Natural killer cell (primary cell): ENCODE measurements around the gene GNLY. TPM values are rescaled to one million over a fixed set of nuclear protein-coding genes. Genes with fewer than 3 reads are reported as not detected.

Experiments
- ATAC-seq, 3 donors: fragments of 150-1000 bp in 2 of 3; fragments of 200-7000 bp in 1 of 3; cut with Tn5 transposase; 1 replicate in 1 of 3; 2 replicates in 2 of 3; pipeline ENCODE4 v1.10.0; 2021; ENCODE audit warnings: mild to moderate bottlenecking in 2 of 3, moderate library complexity in 2 of 3
- DNase-seq, 2 donors: peaks; one replicate each; pipeline versions ENCODE4 v3.0.0 to v3.0.0-alpha.2; 2013 to 2021; ENCODE audit warnings: mixed read lengths in 1 of 2
- H3K27ac ChIP-seq: one replicate; pipeline ENCODE4 v1.5.1; 2013; ENCODE audit warnings: mild to moderate bottlenecking, low read length
- H3K27me3 ChIP-seq: one replicate; pipeline ENCODE4 v1.6.1; 2013; ENCODE audit warnings: low read length; ENCODE audit not compliant: control insufficient read depth, insufficient read depth
- H3K36me3 ChIP-seq: one replicate; pipeline ENCODE4 v1.6.1; 2013; ENCODE audit warnings: low read length; ENCODE audit not compliant: control insufficient read depth, insufficient read depth
- H3K4me1 ChIP-seq: one replicate; pipeline ENCODE4 v1.6.1; 2013; ENCODE audit warnings: low read length; ENCODE audit not compliant: control insufficient read depth, insufficient read depth
- H3K4me3 ChIP-seq: one replicate; pipeline ENCODE4 v1.5.1; 2013; ENCODE audit warnings: low read length
- H3K9me3 ChIP-seq: one replicate; pipeline ENCODE4 v1.6.1; 2013; ENCODE audit warnings: low read length; ENCODE audit not compliant: control insufficient read depth, insufficient read depth
- H3K27ac Mint-ChIP-seq, 2 donors: one replicate each; pipeline ENCODE4 v1.8.0; 2022; ENCODE audit warnings: mild to moderate bottlenecking in 2 of 2, mixed read lengths in 2 of 2, moderate library complexity in 1 of 2
- H3K27me3 Mint-ChIP-seq, 2 donors: one replicate each; pipeline ENCODE4 v1.8.0; 2022; ENCODE audit warnings: low read depth in 2 of 2, mixed read lengths in 2 of 2
- H3K36me3 Mint-ChIP-seq: one replicate; pipeline ENCODE4 v1.8.0; 2022; ENCODE audit warnings: mixed read lengths
- H3K4me1 Mint-ChIP-seq, 2 donors: one replicate each; pipeline ENCODE4 v1.8.0; 2022; ENCODE audit warnings: mixed read lengths in 2 of 2
- H3K4me3 Mint-ChIP-seq: one replicate; pipeline ENCODE4 v1.8.0; 2022; ENCODE audit warnings: mild to moderate bottlenecking, moderate library complexity, mixed read lengths
- H3K9me3 Mint-ChIP-seq, 2 donors: one replicate each; pipeline ENCODE4 v1.8.0; 2022; ENCODE audit warnings: mixed read lengths in 2 of 2
- CTCF ChIP-seq: fragments of 200-600 bp; IDR thresholded peaks from one replicate; pipeline ENCODE4 v1.8.0; 2022; ENCODE audit warnings: antibody characterized with exemption
- WGBS: methylation state at CpG from one replicate; pipeline ENCODE4 v1.1.7; 2013; ENCODE audit warnings: missing lambda C conversion rate; ENCODE audit not compliant: insufficient coverage; 5-methylcytosine and 5-hydroxymethylcytosine counted together
- intact Hi-C: fragments of 100-400 bp; cut with micrococcal nuclease; formaldehyde crosslinking; loops from one replicate; pipeline ENCODE4 v1.14.2; 2022
- total RNA-seq, 4 donors: library from RNA; stranded (reverse); fragments of 120-200 nt in 1 of 4; gene quantifications; one replicate each; pipeline versions ENCODE4 v1.2.3 to v1.2.4, GENCODE V29; 2013 to 2022

The GNLY gene
- total RNA-seq, 3 donors from 2014 or later (not counting 1 experiment from before 2014, with no cell fraction given): 4,938 to 8,199 (median 6,542) TPM

- Histone ChIP-seq H3K4me3 (no peak overlapping the region), H3K36me3 (no peaks in the 10 kb centered on the region), H3K9me3 (no peaks in the 10 kb centered on the region), H3K27me3 (no peaks in the 10 kb centered on the region), H3K27ac (no peak overlapping the region), H3K4me1 (peaks cover 11% of the 10 kb centered on the region)
- no peak for TF ChIP-seq CTCF
- H3K9me3 Mint-ChIP-seq: no peaks in the 10 kb centered on the region
- H3K36me3 Mint-ChIP-seq: no peaks in the 10 kb centered on the region
- DNase-seq (no peak), ATAC-seq (peak in 1 of 3 donors; percentile 27)
- H3K27ac Mint-ChIP-seq: no peak overlapping the region
- peaks cover 0 to 5% of the 10 kb centered on the region in 2 donors for H3K27me3 Mint-ChIP-seq
- H3K4me3 Mint-ChIP-seq: no peak overlapping the region
- intact Hi-C loops: no loop called here
- 66% methylated on average over 11 of the region's 11 CpGs for WGBS
- peaks cover 0 to 4% of the 10 kb centered on the region in 2 donors for H3K4me1 Mint-ChIP-seq
These were observed 27.5 kb upstream of the GNLY start for GRCh38 chr2:85666435-85667316.

- no peak for TF ChIP-seq CTCF
- Mint-ChIP-seq H3K36me3 (no peaks in the 10 kb centered on the region), H3K4me1 (peaks cover 0 to 4% of the 10 kb centered on the region in 2 donors), H3K9me3 (no peaks in the 10 kb centered on the region), H3K27ac (no peak overlapping the region), H3K27me3 (peaks cover 0 to 5% of the 10 kb centered on the region in 2 donors), H3K4me3 (no peak overlapping the region)
- Histone ChIP-seq H3K9me3 (no peaks in the 10 kb centered on the region), H3K4me1 (peaks cover 11% of the 10 kb centered on the region), H3K27me3 (no peaks in the 10 kb centered on the region), H3K27ac (no peak overlapping the region), H3K4me3 (no peak overlapping the region), H3K36me3 (no peaks in the 10 kb centered on the region)
- intact Hi-C loops: no loop called here
- 93% methylated on average over 3 of the region's 3 CpGs for WGBS
- no peak for ATAC-seq
- no peak for DNase-seq
These were observed 26.6 kb upstream of the GNLY start for GRCh38 chr2:85667561-85668008.

GRCh38 chr2:85668009-85668856 is 25.9 kb upstream of the GNLY start, which contains the start of gene SFTPB:
Gene SFTPB (minus strand): TSS chr2:85668199. CDS start chr2:85668183, 16 bp downstream.
- ATAC-seq: no peak
- H3K36me3 Mint-ChIP-seq: no peaks in the 10 kb centered on the region

More at GRCh38 chr2:85668009-85668856, 25.9 kb upstream of the GNLY start, which contains the start of gene SFTPB:
- H3K4me1 Mint-ChIP-seq: peaks cover 0 to 4% of the 10 kb centered on the region in 2 donors
- TF ChIP-seq CTCF: no peak
- intact Hi-C loops: no loop called here
- DNase-seq: no peak
- H3K4me1 ChIP-seq: peaks cover 11% of the 10 kb centered on the region
- no peaks in the 10 kb centered on the region for H3K27me3 ChIP-seq
- H3K9me3 Mint-ChIP-seq: no peaks in the 10 kb centered on the region
- H3K36me3 ChIP-seq: no peaks in the 10 kb centered on the region
- WGBS: 90% methylated on average over 4 of the region's 5 CpGs
- no peaks in the 10 kb centered on the region for H3K9me3 ChIP-seq
- no peak within 1 kb of the TSS for H3K4me3 Mint-ChIP-seq
- peaks cover 0 to 5% of the 10 kb centered on the region in 2 donors for H3K27me3 Mint-ChIP-seq
- H3K4me3 ChIP-seq: no peak within 1 kb of the TSS
- no peak within 1 kb of the TSS for H3K27ac ChIP-seq
- H3K27ac Mint-ChIP-seq: no peak within 1 kb of the TSS
